ENCODE results near the gene CELF1. TPM values are rescaled to one million over a fixed set of nuclear protein-coding genes. Genes with fewer than 3 reads are reported as not detected.

The CELF1 gene

GRCh38 chr11:47417712-47418111 is 135.2 kb downstream of the CELF1 start:
- H2AK5ac ChIP-seq (ENCODE audit: low read length, severe bottlenecking) = peak overlapping the region; percentile 72
- no peaks in the 10 kb centered on the region for H3K9me3 ChIP-seq (ENCODE audit: control insufficient read depth, low read length)
- no peak overlapping the region for H3K4me3 ChIP-seq (ENCODE audit: insufficient read depth in 1 of 2, low read depth in 1 of 2, low read length in 2 of 2)
- H3K4me1 ChIP-seq (ENCODE audit: control insufficient read depth, insufficient read depth, low read depth, low read length) = peaks cover 31% of the 10 kb centered on the region
- peak overlapping the region; percentile 39 for H3K27ac ChIP-seq (ENCODE audit: low read length, poor library complexity, severe bottlenecking)
- 89% methylated on average over 6 of the region's 6 CpGs for WGBS
- H3K4me2 ChIP-seq (ENCODE audit: low read length, poor library complexity, severe bottlenecking) = no peak overlapping the region
- H3K27me3 ChIP-seq (ENCODE audit: control insufficient read depth in 1 of 2, insufficient read depth in 1 of 2, low read length in 2 of 2) = no peaks in the 10 kb centered on the region
- peaks cover 80 to 86% of the 10 kb centered on the region in 2 experiments for H3K36me3 ChIP-seq (ENCODE audit: control insufficient read depth in 1 of 2, insufficient read depth in 2 of 2, low read depth in 1 of 2, low read length in 2 of 2)
- H3K79me1 ChIP-seq (replicated peaks; ENCODE audit: low read length, poor library complexity, severe bottlenecking) = peaks cover 21% of the 10 kb centered on the region
- H3K14ac ChIP-seq (ENCODE audit: low read length in 2 of 2) = no peak overlapping the region
- no peak overlapping the region for H2BK5ac ChIP-seq (ENCODE audit: low read depth, low read length, poor library complexity, severe bottlenecking)
- H2BK120ac ChIP-seq (ENCODE audit: low read depth, low read length) = no peak overlapping the region
- H3K23ac ChIP-seq (ENCODE audit: low read length in 2 of 2) = no peak overlapping the region
- peak overlapping the region; percentile 28 for H3K9ac ChIP-seq (ENCODE audit: low read length)
- H2BK15ac ChIP-seq (ENCODE audit: low read depth, poor library complexity, severe bottlenecking) = peak overlapping the region; percentile 12
- H3K18ac ChIP-seq (ENCODE audit: low read depth in 1 of 2, low read length in 2 of 2) = peak overlapping the region in 1 of 2 experiments; percentile 38
- no peak overlapping the region for H3K4ac ChIP-seq (ENCODE audit: low read depth in 1 of 2, low read length in 2 of 2)
- DNase-seq = no peak
- no peak overlapping the region for H2AFZ ChIP-seq (ENCODE audit: low read depth, low read length)
- H4K91ac ChIP-seq (ENCODE audit: low read length) = no peak overlapping the region
- peak overlapping the region in 1 of 2 experiments; percentile 7 for H2BK12ac ChIP-seq (ENCODE audit: low read length in 2 of 2)
- peak overlapping the region; percentile 67 for H4K8ac ChIP-seq (ENCODE audit: low read length)

GRCh38 chr11:47415949-47416472 is 136.9 kb downstream of the CELF1 start:
- peak overlapping the region in 1 of 2 experiments; percentile 88 for H3K4ac ChIP-seq (ENCODE audit: low read depth in 1 of 2, low read length in 2 of 2)
- peak overlapping the region; percentile 70 for H3K9ac ChIP-seq (ENCODE audit: low read length)
- peak; percentile 90 for DNase-seq
- H3K27ac ChIP-seq (ENCODE audit: low read length, poor library complexity, severe bottlenecking) = peak overlapping the region; percentile 94
- peak overlapping the region; percentile 85 for H4K8ac ChIP-seq (ENCODE audit: low read length)
- H2AFZ ChIP-seq (ENCODE audit: low read depth, low read length) = no peak overlapping the region
- H3K14ac ChIP-seq (ENCODE audit: low read length in 2 of 2) = no peak overlapping the region
- no peak overlapping the region for H3K23ac ChIP-seq (ENCODE audit: low read length in 2 of 2)
- H3K36me3 ChIP-seq (ENCODE audit: control insufficient read depth in 1 of 2, insufficient read depth in 2 of 2, low read depth in 1 of 2, low read length in 2 of 2) = peaks cover 76 to 87% of the 10 kb centered on the region in 2 experiments
- peaks cover 41% of the 10 kb centered on the region for H3K4me1 ChIP-seq (ENCODE audit: control insufficient read depth, insufficient read depth, low read depth, low read length)
- 41% methylated on average over 6 of the region's 13 CpGs for WGBS
- peak overlapping the region; percentile 59 to 87 for H3K18ac ChIP-seq (ENCODE audit: low read depth in 1 of 2, low read length in 2 of 2)
- peaks cover 22% of the 10 kb centered on the region for H3K79me1 ChIP-seq (replicated peaks; ENCODE audit: low read length, poor library complexity, severe bottlenecking)
- H4K91ac ChIP-seq (ENCODE audit: low read length) = peak overlapping the region; percentile 73
- H2BK15ac ChIP-seq (ENCODE audit: low read depth, poor library complexity, severe bottlenecking) = peak overlapping the region; percentile 45
- peak overlapping the region; percentile 91 for H2AK5ac ChIP-seq (ENCODE audit: low read length, severe bottlenecking)
- peak overlapping the region; percentile 38 to 85 for H2BK12ac ChIP-seq (ENCODE audit: low read length in 2 of 2)
- no peak overlapping the region for H3K4me2 ChIP-seq (ENCODE audit: low read length, poor library complexity, severe bottlenecking)
- no peaks in the 10 kb centered on the region for H3K9me3 ChIP-seq (ENCODE audit: control insufficient read depth, low read length)
- no peaks in the 10 kb centered on the region for H3K27me3 ChIP-seq (ENCODE audit: control insufficient read depth in 1 of 2, insufficient read depth in 1 of 2, low read length in 2 of 2)
- no peak overlapping the region for H3K4me3 ChIP-seq (ENCODE audit: insufficient read depth in 1 of 2, low read depth in 1 of 2, low read length in 2 of 2)
- peak overlapping the region; percentile 39 for H2BK120ac ChIP-seq (ENCODE audit: low read depth, low read length)
- H2BK5ac ChIP-seq (ENCODE audit: low read depth, low read length, poor library complexity, severe bottlenecking) = peak overlapping the region; percentile 85

Small RNA genes lying within 50 kb of the gene (small RNA-seq; reads per million reads assigned to genes)
- not detected for gene RN7SL652P (ENCODE audit: low read depth)
- gene RNU5E-10P (ENCODE audit: low read depth) = not detected

Measured in mesenchymal stem cell (in vitro differentiated cells and primary cell).